Neural progenitor cell (in vitro differentiated cells): ENCODE results near the gene RNASEH2A. TPM values are rescaled to one million over a fixed set of nuclear protein-coding genes. Genes with fewer than 3 reads are reported as not detected.
A peak's percentile ranks its signal among the peaks of the same experiment; 100 is the strongest.

ENCODE experiments used
- DNase-seq: peaks from one replicate; pipeline ENCODE4 v3.0.0-alpha.2; 2016; ENCODE audit warnings: low spot score
- H2AFZ ChIP-seq: fragments of 200-600 bp; sonication (generic); replicated peaks from 2 replicates; pipeline ENCODE4 v1.6.1; 2016; ENCODE audit warnings: antibody characterized with exemption
- H3F3A ChIP-seq: fragments of 200-600 bp; sonication (generic); 2 replicates; pipeline ENCODE4 v1.6.1; 2016; ENCODE audit warnings: antibody characterized with exemption, low read depth
- H3K27ac ChIP-seq: fragments of 200-600 bp; sonication (generic); 2 replicates; pipeline ENCODE4 v1.5.1; 2016; ENCODE audit warnings: mild to moderate bottlenecking
- H3K27me3 ChIP-seq: fragments of 200-600 bp; sonication (generic); 2 replicates; pipeline ENCODE4 v1.6.1; 2016; ENCODE audit warnings: mild to moderate bottlenecking, moderate library complexity
- H3K36me3 ChIP-seq: fragments of 200-600 bp; sonication (generic); 2 replicates; pipeline ENCODE4 v1.5.1; 2016
- H3K4me1 ChIP-seq: fragments of 200-600 bp; sonication (generic); 2 replicates; pipeline ENCODE4 v1.6.1; 2016; ENCODE audit warnings: mixed run types
- H3K4me2 ChIP-seq: fragments of 200-600 bp; sonication (generic); 2 replicates; pipeline ENCODE4 v1.6.1; 2016
- H3K4me3 ChIP-seq: fragments of 200-600 bp; sonication (generic); 2 replicates; pipeline ENCODE4 v1.5.1; 2016
- H3K79me2 ChIP-seq: fragments of 200-600 bp; sonication (generic); 2 replicates; pipeline ENCODE4 v1.6.1; 2016; ENCODE audit warnings: low read depth
- H3K9ac ChIP-seq: fragments of 200-600 bp; sonication (generic); 2 replicates; pipeline ENCODE4 v1.6.1; 2016
- H3K9me3 ChIP-seq: fragments of 200-600 bp; sonication (generic); 2 replicates; pipeline ENCODE4 v1.5.1; 2016; ENCODE audit warnings: low read depth
- H4K20me1 ChIP-seq: fragments of 200-600 bp; sonication (generic); 2 replicates; pipeline ENCODE4 v1.6.1; 2016; ENCODE audit warnings: low read depth
- H3K27ac Mint-ChIP-seq: 3 replicates; pipeline ENCODE4 v1.8.0; 2021; ENCODE audit warnings: mixed read lengths
- H3K27me3 Mint-ChIP-seq: 2 replicates; pipeline ENCODE4 v1.8.0; 2022; ENCODE audit warnings: low read depth, mild to moderate bottlenecking, inconsistent platforms, moderate library complexity, mixed read lengths; ENCODE audit not compliant: insufficient read depth
- H3K36me3 Mint-ChIP-seq: 3 replicates; pipeline ENCODE4 v1.8.0; 2021; ENCODE audit warnings: mixed read lengths
- H3K4me1 Mint-ChIP-seq: 3 replicates; pipeline ENCODE4 v1.8.0; 2021; ENCODE audit warnings: mixed read lengths
- H3K4me3 Mint-ChIP-seq: 3 replicates; pipeline ENCODE4 v1.8.0; 2021; ENCODE audit warnings: mild to moderate bottlenecking, moderate library complexity, mixed read lengths
- H3K9me3 Mint-ChIP-seq: 3 replicates; pipeline ENCODE4 v1.8.0; 2020; ENCODE audit warnings: mixed read lengths
- CTCF ChIP-seq: fragments of 200-600 bp; sonication (generic); IDR thresholded peaks from 2 replicates; pipeline ENCODE4 v1.5.1; 2017; ENCODE audit warnings: antibody characterized with exemption, mild to moderate bottlenecking
- EZH2 ChIP-seq: fragments of 200-600 bp; sonication (generic); IDR thresholded peaks from 2 replicates; pipeline ENCODE4 v1.6.1; 2017; ENCODE audit warnings: antibody characterized with exemption, mild to moderate bottlenecking, moderate library complexity
- EZH2phosphoT487 ChIP-seq: fragments of 200-600 bp; sonication (generic); IDR thresholded peaks from 2 replicates; pipeline ENCODE4 v1.6.1; 2017; ENCODE audit warnings: antibody characterized with exemption
- total RNA-seq: library from RNA; depleted of rRNA; stranded (reverse); fragments of >200 nt; gene quantifications from 2 replicates; pipeline ENCODE4 v1.2.3, GENCODE V29; 2015; ENCODE audit warnings: low replicate concordance

Gene RNASEH2A
- total RNA-seq, 1 donor from 2014 or later = 60.3 TPM

GRCh38 chr19:12838182-12838885 is 31.9 kb downstream of the RNASEH2A start, which contains the start of gene MAST1:
Gene MAST1, plus strand, starts transcription at chr19:12838515. Its CDS starts 58 bp downstream, at chr19:12838573.
- Histone ChIP-seq H3K4me3 (peak within 1 kb of the TSS; percentile 97), H3F3A (peaks cover 68% of the 10 kb centered on the region), H3K9ac (no peak within 1 kb of the TSS), H4K20me1 (peaks cover 24% of the 10 kb centered on the region), H3K4me2 (peak within 1 kb of the TSS; percentile 97), H3K27me3 (peaks cover 61% of the 10 kb centered on the region), H3K4me1 (peaks cover 4% of the 10 kb centered on the region), H2AFZ (peak within 1 kb of the TSS; percentile 95), H3K36me3 (no peaks in the 10 kb centered on the region), H3K79me2 (no peaks in the 10 kb centered on the region), H3K27ac (no peak within 1 kb of the TSS), H3K9me3 (no peaks in the 10 kb centered on the region)
- Mint-ChIP-seq H3K27me3 (peaks cover 54% of the 10 kb centered on the region), H3K4me3 (peak within 1 kb of the TSS; percentile 90), H3K9me3 (no peaks in the 10 kb centered on the region), H3K27ac (peak within 1 kb of the TSS; percentile 51), H3K36me3 (peaks cover 2% of the 10 kb centered on the region), H3K4me1 (peaks cover 50% of the 10 kb centered on the region)
- TF ChIP-seq EZH2 (peak; percentile 32), EZH2phosphoT487 (no peak), CTCF (peak; percentile 66)
- peak; percentile 91 for DNase-seq

GRCh38 chr19:12838886-12839756 is 32.7 kb downstream of the RNASEH2A start:
- Mint-ChIP-seq H3K27ac (peak overlapping the region; percentile 51), H3K9me3 (no peaks in the 10 kb centered on the region), H3K4me3 (peak overlapping the region; percentile 90), H3K36me3 (peaks cover 2% of the 10 kb centered on the region), H3K4me1 (peaks cover 49% of the 10 kb centered on the region), H3K27me3 (peaks cover 53% of the 10 kb centered on the region)
- Histone ChIP-seq H4K20me1 (peaks cover 22% of the 10 kb centered on the region), H3K9me3 (no peaks in the 10 kb centered on the region), H3K4me3 (peak overlapping the region; percentile 97), H3K9ac (no peak overlapping the region), H3K79me2 (no peaks in the 10 kb centered on the region), H3K4me1 (peaks cover 4% of the 10 kb centered on the region), H3F3A (peaks cover 63% of the 10 kb centered on the region), H3K27me3 (peaks cover 53% of the 10 kb centered on the region), H3K4me2 (peak overlapping the region; percentile 97), H2AFZ (peak overlapping the region; percentile 95), H3K27ac (no peak overlapping the region), H3K36me3 (no peaks in the 10 kb centered on the region)
- TF ChIP-seq CTCF (no peak), EZH2phosphoT487 (no peak), EZH2 (no peak)
- DNase-seq = peak; percentile 23

- Mint-ChIP-seq H3K4me3 (peak overlapping the region; percentile 90), H3K9me3 (no peaks in the 10 kb centered on the region), H3K4me1 (peaks cover 42% of the 10 kb centered on the region), H3K27me3 (peaks cover 43% of the 10 kb centered on the region), H3K27ac (no peak overlapping the region), H3K36me3 (peaks cover 2% of the 10 kb centered on the region)
- Histone ChIP-seq H3K36me3 (no peaks in the 10 kb centered on the region), H3K4me1 (peaks cover 4% of the 10 kb centered on the region), H3K27me3 (peaks cover 40% of the 10 kb centered on the region), H3F3A (peaks cover 51% of the 10 kb centered on the region), H3K79me2 (no peaks in the 10 kb centered on the region), H3K27ac (no peak overlapping the region), H2AFZ (peak overlapping the region; percentile 40), H3K4me3 (peak overlapping the region; percentile 49), H3K4me2 (peak overlapping the region; percentile 74), H3K9me3 (no peaks in the 10 kb centered on the region), H4K20me1 (peaks cover 15% of the 10 kb centered on the region), H3K9ac (no peak overlapping the region)
- DNase-seq = peak; percentile 98
- TF ChIP-seq EZH2 (no peak), CTCF (peak; percentile 6), EZH2phosphoT487 (no peak)
Observed at GRCh38 chr19:12840091-12841079, 34.0 kb downstream of the RNASEH2A start.
